Transverse colon (tissue), 3 donors: ENCODE results near the gene PTPRJ.

ENCODE experiments used
- EP300 ChIP-seq: sonication (generic); formaldehyde crosslinking; IDR thresholded peaks from one replicate; pipeline ENCODE4 v1.6.1; 2017; ENCODE audit warnings: antibody characterized with exemption, low read depth
- TF ChIP-seq, protein P1 (sequence below), 5 experiments: fragments of 200-600 bp in 3 of 5; fragments of 450-650 bp in 2 of 5; sonication (generic) in 3 of 5; IDR thresholded peaks; 1 replicate in 2 of 5; 2 replicates in 3 of 5; pipeline ENCODE4 v1.5.1; 2016 to 2017; ENCODE audit warnings: antibody characterized with exemption in 5 of 5, inconsistent platforms in 3 of 5, mild to moderate bottlenecking in 2 of 5, moderate library complexity in 1 of 5

DNA sequence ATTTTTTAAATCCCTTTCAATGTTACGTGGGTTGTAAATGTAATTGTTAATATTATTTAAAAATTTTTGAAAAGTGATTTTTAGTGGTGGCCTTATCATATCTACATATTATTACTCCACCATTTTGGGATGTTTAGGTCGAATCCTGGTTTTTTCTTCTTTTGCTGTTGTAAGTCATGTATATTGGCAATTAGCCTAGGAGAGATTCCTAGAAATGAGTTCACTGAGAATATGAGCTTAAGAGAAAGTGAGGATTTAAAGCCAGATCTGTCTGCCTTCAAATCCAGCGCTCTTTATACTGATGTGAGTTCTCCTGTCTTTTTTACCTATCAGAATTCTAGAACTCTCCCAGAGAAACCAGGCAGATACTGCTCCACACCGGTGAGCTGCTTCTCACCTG, 56.1 kb downstream of the PTPRJ start:
- TF ChIP-seq, protein P1, sequence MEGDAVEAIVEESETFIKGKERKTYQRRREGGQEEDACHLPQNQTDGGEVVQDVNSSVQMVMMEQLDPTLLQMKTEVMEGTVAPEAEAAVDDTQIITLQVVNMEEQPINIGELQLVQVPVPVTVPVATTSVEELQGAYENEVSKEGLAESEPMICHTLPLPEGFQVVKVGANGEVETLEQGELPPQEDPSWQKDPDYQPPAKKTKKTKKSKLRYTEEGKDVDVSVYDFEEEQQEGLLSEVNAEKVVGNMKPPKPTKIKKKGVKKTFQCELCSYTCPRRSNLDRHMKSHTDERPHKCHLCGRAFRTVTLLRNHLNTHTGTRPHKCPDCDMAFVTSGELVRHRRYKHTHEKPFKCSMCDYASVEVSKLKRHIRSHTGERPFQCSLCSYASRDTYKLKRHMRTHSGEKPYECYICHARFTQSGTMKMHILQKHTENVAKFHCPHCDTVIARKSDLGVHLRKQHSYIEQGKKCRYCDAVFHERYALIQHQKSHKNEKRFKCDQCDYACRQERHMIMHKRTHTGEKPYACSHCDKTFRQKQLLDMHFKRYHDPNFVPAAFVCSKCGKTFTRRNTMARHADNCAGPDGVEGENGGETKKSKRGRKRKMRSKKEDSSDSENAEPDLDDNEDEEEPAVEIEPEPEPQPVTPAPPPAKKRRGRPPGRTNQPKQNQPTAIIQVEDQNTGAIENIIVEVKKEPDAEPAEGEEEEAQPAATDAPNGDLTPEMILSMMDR (IDR thresholded peaks at IDR 0.05): no peak
- no peak for TF ChIP-seq EP300
